ENCODE data around the gene ZBTB46. TPM values are rescaled to one million over a fixed set of nuclear protein-coding genes. Genes with fewer than 3 reads are reported as not detected.
A peak's percentile ranks its signal among the peaks of the same experiment; 100 is the strongest.

The ZBTB46 gene
- total RNA-seq, 1 experiment from 2014 or later, result 27.1 TPM

DNA sequence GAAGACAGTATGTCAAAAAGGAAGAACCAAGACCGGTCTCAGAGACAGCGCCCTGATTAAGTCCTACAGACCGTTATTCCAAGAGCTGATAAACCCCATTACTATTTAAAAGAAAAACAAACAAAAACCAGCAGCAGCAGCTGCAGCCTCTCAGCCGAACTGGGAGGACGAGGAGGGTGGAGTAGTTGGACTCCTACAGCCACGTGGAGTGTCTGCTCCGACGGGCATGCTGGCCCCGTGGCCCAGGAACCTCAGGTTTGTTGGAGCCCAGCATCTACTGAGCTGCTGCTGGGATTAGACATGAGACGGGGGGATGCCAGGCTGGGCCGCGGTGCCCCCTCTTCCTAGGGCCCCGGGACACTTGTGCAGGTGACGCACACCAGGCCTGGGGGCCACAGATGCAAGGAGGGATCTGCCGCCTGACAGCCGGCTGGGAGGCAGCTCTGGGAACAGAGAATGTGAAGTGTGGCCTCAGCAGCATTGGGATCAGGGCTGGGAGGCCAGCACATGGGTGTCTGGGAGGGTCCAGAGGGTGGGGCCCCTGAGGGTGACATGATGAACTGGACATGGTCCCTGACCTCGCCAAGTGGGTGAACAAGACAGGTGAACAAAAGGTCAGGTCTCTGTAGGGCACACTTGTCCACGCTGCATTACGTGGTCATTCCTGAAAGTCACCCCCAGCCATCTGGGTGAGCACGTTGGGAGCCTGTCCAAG, 2.9 kb upstream of the ZBTB46 start:
- no peak overlapping the region for H3K9ac ChIP-seq (ENCODE audit: extremely low read depth, insufficient read length, low read length)
- no peak overlapping the region for H3K18ac ChIP-seq (ENCODE audit: insufficient read length, low read depth, low read length)
- H2BK12ac ChIP-seq (ENCODE audit: insufficient read length, low read depth, low read length), result peak overlapping the region; percentile 79
- peaks cover 3% of the 10 kb centered on the region; the same call in 1 of the 2 replicates for H3K79me2 ChIP-seq (ENCODE audit: insufficient read depth, low read length)
- H3K23me2 ChIP-seq (ENCODE audit: insufficient read length, low read depth, low read length, poor library complexity, severe bottlenecking), result peaks cover 8% of the 10 kb centered on the region
- H3K56ac ChIP-seq (ENCODE audit: insufficient read length, low read depth, low read length), result no peak overlapping the region
- H3K9me3 Mint-ChIP-seq, result no peaks in the 10 kb centered on the region; a peak in 1 of 5 replicates
- no peaks in the 10 kb centered on the region for H4K20me1 ChIP-seq (ENCODE audit: control insufficient read depth, insufficient read depth, insufficient read length)
- no peaks in the 10 kb centered on the region for H3K79me1 ChIP-seq (ENCODE audit: insufficient read depth, low read depth, low read length, poor library complexity, severe bottlenecking)
- H3K4me3 Mint-ChIP-seq, result peak overlapping the region in 1 of 2 experiments; percentile 23; a peak in 1 of 5 replicates
- peaks cover 4% of the 10 kb centered on the region; the same call in 1 of the 2 replicates for H3K27me3 ChIP-seq (ENCODE audit: insufficient read depth, low read length)
- DNase-seq, result peak; percentile 22
- no peak overlapping the region for H2AFZ ChIP-seq (ENCODE audit: low read length)
- no peak overlapping the region for H3K27ac Mint-ChIP-seq
- H2BK120ac ChIP-seq (ENCODE audit: low read depth, low read length, poor library complexity, severe bottlenecking), result no peak overlapping the region
- TF ChIP-seq, protein P1, sequence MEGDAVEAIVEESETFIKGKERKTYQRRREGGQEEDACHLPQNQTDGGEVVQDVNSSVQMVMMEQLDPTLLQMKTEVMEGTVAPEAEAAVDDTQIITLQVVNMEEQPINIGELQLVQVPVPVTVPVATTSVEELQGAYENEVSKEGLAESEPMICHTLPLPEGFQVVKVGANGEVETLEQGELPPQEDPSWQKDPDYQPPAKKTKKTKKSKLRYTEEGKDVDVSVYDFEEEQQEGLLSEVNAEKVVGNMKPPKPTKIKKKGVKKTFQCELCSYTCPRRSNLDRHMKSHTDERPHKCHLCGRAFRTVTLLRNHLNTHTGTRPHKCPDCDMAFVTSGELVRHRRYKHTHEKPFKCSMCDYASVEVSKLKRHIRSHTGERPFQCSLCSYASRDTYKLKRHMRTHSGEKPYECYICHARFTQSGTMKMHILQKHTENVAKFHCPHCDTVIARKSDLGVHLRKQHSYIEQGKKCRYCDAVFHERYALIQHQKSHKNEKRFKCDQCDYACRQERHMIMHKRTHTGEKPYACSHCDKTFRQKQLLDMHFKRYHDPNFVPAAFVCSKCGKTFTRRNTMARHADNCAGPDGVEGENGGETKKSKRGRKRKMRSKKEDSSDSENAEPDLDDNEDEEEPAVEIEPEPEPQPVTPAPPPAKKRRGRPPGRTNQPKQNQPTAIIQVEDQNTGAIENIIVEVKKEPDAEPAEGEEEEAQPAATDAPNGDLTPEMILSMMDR (conservative IDR thresholded peaks at IDR 0.05), result no peak
- H3K36me3 Mint-ChIP-seq (ENCODE audit: insufficient read depth in 1 of 3, low read depth in 3 of 3), result no peaks in the 10 kb centered on the region
- H2AK5ac ChIP-seq (ENCODE audit: insufficient read length, low read length), result no peak overlapping the region
- no peak overlapping the region for H4K8ac ChIP-seq (replicated peaks; ENCODE audit: insufficient read length, low read depth, low read length)
- H3K9me3 ChIP-seq (ENCODE audit: control insufficient read depth, low read depth, low read length), result no peaks in the 10 kb centered on the region
- peaks cover 33% of the 10 kb centered on the region for H3K27me3 Mint-ChIP-seq (ENCODE audit: low read depth)
- no peak overlapping the region for H3K4ac ChIP-seq (ENCODE audit: low read depth, low read length)
- H3K27ac ChIP-seq (ENCODE audit: insufficient read length, low read depth, low read length), result no peak overlapping the region
- H2BK15ac ChIP-seq (ENCODE audit: low read depth, low read length), result 0 out of 2 replicates have a peak overlapping the region, but pooled peaks have one; percentile 54
- no peak overlapping the region for H2BK20ac ChIP-seq (ENCODE audit: low read depth, low read length, poor library complexity, severe bottlenecking)
- no peak overlapping the region for H2BK5ac ChIP-seq (ENCODE audit: insufficient read length, low read length)
- H4K91ac ChIP-seq (ENCODE audit: insufficient read length, low read depth, low read length), result no peak overlapping the region
- no peak overlapping the region for H3K23ac ChIP-seq (ENCODE audit: insufficient read length, low read depth, low read length)
- H3K4me1 ChIP-seq (ENCODE audit: insufficient read depth, low read length), result peaks cover 4% of the 10 kb centered on the region; the same call in 1 of the 2 replicates
- H3K4me1 Mint-ChIP-seq, result peaks cover 19 to 42% of the 10 kb centered on the region in 2 experiments
- no peak overlapping the region for H3K4me2 ChIP-seq (ENCODE audit: insufficient read depth, insufficient read length, low read length)
- no peak overlapping the region for H3T11ph ChIP-seq (ENCODE audit: low read length)
- no peak overlapping the region for H3K14ac ChIP-seq (ENCODE audit: insufficient read depth, low read length)
- no CpG with 5 or more reads among the region's 20 CpGs for WGBS (ENCODE audit: extremely low coverage, insufficient read length, low lambda C conversion rate)
- no peak overlapping the region for H4K5ac ChIP-seq (ENCODE audit: insufficient read length, low read depth, low read length)
